ENCODE data around the gene CDC34.

The CDC34 gene

GRCh38 chr19:498511-498891 is 33.1 kb upstream of the CDC34 start:
- FAIRE-seq (no peak), DNase-seq (ENCODE audit: insufficient read length) (no peak)
- TF ChIP-seq POLR2A (IDR thresholded peaks at IDR 0.05; ENCODE audit: low read depth, low read length) (no peak), TAF1 (IDR thresholded peaks at IDR 0.05; ENCODE audit: borderline replicate concordance, low read depth, low read length) (no peak), POLR2AphosphoS5 (IDR thresholded peaks at IDR 0.05; ENCODE audit: low read depth, low read length) (no peak)

- FAIRE-seq = no peak
- TF ChIP-seq TAF1 (IDR thresholded peaks at IDR 0.05; ENCODE audit: borderline replicate concordance, low read depth, low read length) (no peak), POLR2AphosphoS5 (IDR thresholded peaks at IDR 0.05; ENCODE audit: low read depth, low read length) (no peak), POLR2A (IDR thresholded peaks at IDR 0.05; ENCODE audit: low read depth, low read length) (no peak)
- no peak for DNase-seq (ENCODE audit: insufficient read length)
Observed at GRCh38 chr19:498977-499623, 32.5 kb upstream of the CDC34 start.

GRCh38 chr19:501646-502045 is 29.9 kb upstream of the CDC34 start:
- TF ChIP-seq POLR2A (IDR thresholded peaks at IDR 0.05; ENCODE audit: low read depth, low read length) = no peak
- no peak for TF ChIP-seq POLR2AphosphoS5 (IDR thresholded peaks at IDR 0.05; ENCODE audit: low read depth, low read length)
- TF ChIP-seq TAF1 (IDR thresholded peaks at IDR 0.05; ENCODE audit: borderline replicate concordance, low read depth, low read length) = no peak
- DNase-seq (ENCODE audit: insufficient read length) (no peak), FAIRE-seq (no peak)

GRCh38 chr19:504616-505015 is 26.9 kb upstream of the CDC34 start:
- DNase-seq (ENCODE audit: insufficient read length) (no peak), FAIRE-seq (no peak)
- no peak for TF ChIP-seq POLR2AphosphoS5 (IDR thresholded peaks at IDR 0.05; ENCODE audit: low read depth, low read length)
- TF ChIP-seq TAF1 (IDR thresholded peaks at IDR 0.05; ENCODE audit: borderline replicate concordance, low read depth, low read length) = no peak
- no peak for TF ChIP-seq POLR2A (IDR thresholded peaks at IDR 0.05; ENCODE audit: low read depth, low read length)

- DNase-seq (ENCODE audit: insufficient read length) (peak; percentile 95), FAIRE-seq (no peak)
- TF ChIP-seq POLR2AphosphoS5 (IDR thresholded peaks at IDR 0.05; ENCODE audit: low read depth, low read length) (no peak), POLR2A (IDR thresholded peaks at IDR 0.05; ENCODE audit: low read depth, low read length) (peak; percentile 43; the same call in 1 of the 2 replicates), TAF1 (IDR thresholded peaks at IDR 0.05; ENCODE audit: borderline replicate concordance, low read depth, low read length) (peak; percentile 30; the same call in 1 of the 2 replicates)
Observed at GRCh38 chr19:506404-507285, 24.9 kb upstream of the CDC34 start.

- DNase-seq (ENCODE audit: insufficient read length) = peak; percentile 85
- TF ChIP-seq POLR2A (IDR thresholded peaks at IDR 0.05; ENCODE audit: low read depth, low read length) (peak; percentile 75; the same call in 1 of the 2 replicates), POLR2AphosphoS5 (IDR thresholded peaks at IDR 0.05; ENCODE audit: low read depth, low read length) (no peak), TAF1 (IDR thresholded peaks at IDR 0.05; ENCODE audit: borderline replicate concordance, low read depth, low read length) (peak; percentile 84)
- FAIRE-seq = peak; percentile 95
Observed at GRCh38 chr19:507286-508203, 24.0 kb upstream of the CDC34 start, which contains the start of gene TPGS1. Gene TPGS1, plus strand, starts transcription at chr19:507497. Its CDS starts 10 bp downstream, at chr19:507507.

GRCh38 chr19:508204-509150 is 23.1 kb upstream of the CDC34 start:
- FAIRE-seq = no peak
- no peak for DNase-seq (ENCODE audit: insufficient read length)

GRCh38 chr19:510606-511100 is 20.9 kb upstream of the CDC34 start:
- DNase-seq (ENCODE audit: insufficient read length) (peak; percentile 86), FAIRE-seq (peak; percentile 94)
- TF ChIP-seq POLR2AphosphoS5 (IDR thresholded peaks at IDR 0.05; ENCODE audit: low read depth, low read length) = no peak
- TF ChIP-seq POLR2A (IDR thresholded peaks at IDR 0.05; ENCODE audit: low read depth, low read length) = no peak
- TF ChIP-seq TAF1 (IDR thresholded peaks at IDR 0.05; ENCODE audit: borderline replicate concordance, low read depth, low read length) = no peak

More at GRCh38 chr19:508204-509150, 23.1 kb upstream of the CDC34 start:
- TF ChIP-seq POLR2A (IDR thresholded peaks at IDR 0.05; ENCODE audit: low read depth, low read length) = no peak
- TF ChIP-seq POLR2AphosphoS5 (IDR thresholded peaks at IDR 0.05; ENCODE audit: low read depth, low read length) = no peak
- TF ChIP-seq TAF1 (IDR thresholded peaks at IDR 0.05; ENCODE audit: borderline replicate concordance, low read depth, low read length) = no peak

- DNase-seq (ENCODE audit: insufficient read length) (no peak), FAIRE-seq (peak; percentile 65)
- TF ChIP-seq POLR2AphosphoS5 (IDR thresholded peaks at IDR 0.05; ENCODE audit: low read depth, low read length) (no peak), POLR2A (IDR thresholded peaks at IDR 0.05; ENCODE audit: low read depth, low read length) (no peak), TAF1 (IDR thresholded peaks at IDR 0.05; ENCODE audit: borderline replicate concordance, low read depth, low read length) (no peak)
Observed at GRCh38 chr19:511101-511851, 20.3 kb upstream of the CDC34 start.

Measured in GM12892 (cell line).